OCI-LY7 (cell line): ENCODE results near the gene PAK5.

Experiments
- EZH2phosphoT487 ChIP-seq: fragments of 200-600 bp; sonication (generic); IDR thresholded peaks from 2 replicates; pipeline ENCODE4 v1.6.1; 2018; ENCODE audit warnings: low read depth, borderline replicate concordance, mild to moderate bottlenecking, mixed run types, antibody characterized with exemption, low read length, moderate library complexity, mixed read lengths
- TF ChIP-seq, protein P1 (sequence below): fragments of 200-600 bp; sonication (generic); conservative IDR thresholded peaks from 2 replicates; pipeline ENCODE4 v1.5.1; 2014; ENCODE audit warnings: mild to moderate bottlenecking, antibody characterized with exemption, low read length, moderate library complexity, mixed read lengths

DNA sequence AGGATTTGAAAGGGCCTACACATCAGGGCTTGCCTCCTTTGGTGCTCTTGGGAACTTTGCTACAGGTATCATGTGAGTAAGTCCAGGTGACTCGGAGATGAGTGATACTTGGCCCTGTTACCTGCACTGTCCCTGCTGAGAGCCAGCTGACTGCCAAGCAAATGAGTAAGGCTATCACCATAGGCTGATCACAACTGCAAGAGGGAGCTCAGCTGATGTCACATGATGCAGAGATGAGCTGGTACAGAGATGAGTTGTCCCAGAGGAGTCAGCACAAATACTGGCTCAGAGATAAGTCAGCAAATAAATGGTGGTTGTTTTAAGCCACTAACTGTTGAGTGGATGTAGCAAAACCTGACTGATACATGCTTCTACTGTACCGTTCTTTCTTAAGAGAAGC is 283.1 kb downstream of the PAK5 start:
- TF ChIP-seq, protein P1, sequence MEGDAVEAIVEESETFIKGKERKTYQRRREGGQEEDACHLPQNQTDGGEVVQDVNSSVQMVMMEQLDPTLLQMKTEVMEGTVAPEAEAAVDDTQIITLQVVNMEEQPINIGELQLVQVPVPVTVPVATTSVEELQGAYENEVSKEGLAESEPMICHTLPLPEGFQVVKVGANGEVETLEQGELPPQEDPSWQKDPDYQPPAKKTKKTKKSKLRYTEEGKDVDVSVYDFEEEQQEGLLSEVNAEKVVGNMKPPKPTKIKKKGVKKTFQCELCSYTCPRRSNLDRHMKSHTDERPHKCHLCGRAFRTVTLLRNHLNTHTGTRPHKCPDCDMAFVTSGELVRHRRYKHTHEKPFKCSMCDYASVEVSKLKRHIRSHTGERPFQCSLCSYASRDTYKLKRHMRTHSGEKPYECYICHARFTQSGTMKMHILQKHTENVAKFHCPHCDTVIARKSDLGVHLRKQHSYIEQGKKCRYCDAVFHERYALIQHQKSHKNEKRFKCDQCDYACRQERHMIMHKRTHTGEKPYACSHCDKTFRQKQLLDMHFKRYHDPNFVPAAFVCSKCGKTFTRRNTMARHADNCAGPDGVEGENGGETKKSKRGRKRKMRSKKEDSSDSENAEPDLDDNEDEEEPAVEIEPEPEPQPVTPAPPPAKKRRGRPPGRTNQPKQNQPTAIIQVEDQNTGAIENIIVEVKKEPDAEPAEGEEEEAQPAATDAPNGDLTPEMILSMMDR = no peak
- TF ChIP-seq EZH2phosphoT487 = no peak
